Neural cell (in vitro differentiated cells): ENCODE results near the gene PTPRD. TPM values are rescaled to one million over a fixed set of nuclear protein-coding genes. Genes with fewer than 3 reads are reported as not detected.

ENCODE experiments used
- H2AFZ ChIP-seq: fragments of 200-600, 300-800 bp; sonication (generic), shearing (Covaris generic); 2 replicates; pipeline ENCODE4 v1.6.0; 2014; ENCODE audit warnings: low read depth, mild to moderate bottlenecking, antibody characterized with exemption, low read length, moderate library complexity
- H3F3A ChIP-seq: fragments of 200-600 bp; shearing (Covaris generic); 2 replicates; pipeline ENCODE4 v1.6.1; 2016; ENCODE audit warnings: mild to moderate bottlenecking, moderate library complexity, mixed read lengths, antibody characterized with exemption, low read length; ENCODE audit not compliant: insufficient read depth, poor library complexity, severe bottlenecking
- H3K27ac ChIP-seq: fragments of 200-600, 300-800 bp; sonication (generic), shearing (Covaris generic); 2 replicates; pipeline ENCODE4 v1.5.1; 2014; ENCODE audit warnings: mild to moderate bottlenecking, low read length, moderate library complexity
- H3K27me3 ChIP-seq: fragments of 300-800, 200-600 bp; sonication (generic), shearing (Covaris generic); 2 replicates; pipeline ENCODE4 v1.6.0; 2014; ENCODE audit warnings: mild to moderate bottlenecking, low read depth, low read length, moderate library complexity; ENCODE audit not compliant: insufficient read depth
- H3K36me3 ChIP-seq: fragments of 300-800, 200-600 bp; sonication (generic), shearing (Covaris generic); 2 replicates; pipeline ENCODE4 v1.5.1; 2014; ENCODE audit warnings: mild to moderate bottlenecking, antibody characterized with exemption, low read length, moderate library complexity; ENCODE audit not compliant: insufficient read depth
- H3K4me2 ChIP-seq: fragments of 300-800, 200-600 bp; sonication (generic), shearing (Covaris generic); 2 replicates; pipeline ENCODE4 v1.6.0; 2014; ENCODE audit warnings: mild to moderate bottlenecking, low read length
- H3K4me3 ChIP-seq: fragments of 300-800, 200-600 bp; sonication (generic), shearing (Covaris generic); 2 replicates; pipeline ENCODE4 v1.5.1; 2014; ENCODE audit warnings: mild to moderate bottlenecking, low read length, moderate library complexity
- H3K79me2 ChIP-seq: fragments of 200-600 bp; shearing (Covaris generic); replicated peaks from 2 replicates; pipeline ENCODE4 v1.6.0; 2014; ENCODE audit warnings: mild to moderate bottlenecking, low read length, moderate library complexity; ENCODE audit not compliant: insufficient read depth
- H3K9ac ChIP-seq: fragments of 300-800, 200-600 bp; sonication (generic), shearing (Covaris generic); 2 replicates; pipeline ENCODE4 v1.6.1; 2016; ENCODE audit warnings: mild to moderate bottlenecking, low read length, mixed read lengths
- H3K9me2 ChIP-seq: fragments of 200-600 bp; shearing (Covaris generic); 2 replicates; pipeline ENCODE4 v1.6.1; 2016; ENCODE audit warnings: mild to moderate bottlenecking, low read length, mixed read lengths; ENCODE audit not compliant: insufficient read depth
- H3K9me3 ChIP-seq: fragments of 200-600, 300-800 bp; sonication (generic), shearing (Covaris generic); 2 replicates; pipeline ENCODE4 v1.6.1; 2016; ENCODE audit warnings: mild to moderate bottlenecking, mixed run types, low read length, moderate library complexity, mixed read lengths
- H4K20me1 ChIP-seq: fragments of 200-600 bp; shearing (Covaris generic); 2 replicates; pipeline ENCODE4 v1.6.1; 2016; ENCODE audit warnings: mild to moderate bottlenecking, mixed run types; ENCODE audit not compliant: insufficient read depth
- CTCF ChIP-seq: fragments of 450-650 bp; IDR thresholded peaks from 2 replicates; pipeline ENCODE4 v1.5.1; 2014; ENCODE audit warnings: antibody characterized with exemption, mild to moderate bottlenecking, moderate library complexity; ENCODE audit not compliant: poor library complexity, severe bottlenecking
- EP300 ChIP-seq: fragments of 450-650 bp; conservative IDR thresholded peaks from 2 replicates; pipeline ENCODE4 v1.6.1; 2014; ENCODE audit warnings: antibody characterized with exemption, mild to moderate bottlenecking, moderate library complexity; ENCODE audit not compliant: poor library complexity, severe bottlenecking
- EZH2 ChIP-seq: fragments of 200-600, 300-800 bp; shearing (Covaris generic), sonication (generic); IDR thresholded peaks from 2 replicates; pipeline ENCODE4 v1.6.1; 2014; ENCODE audit warnings: antibody characterized with exemption, low read length, borderline replicate concordance, mild to moderate bottlenecking; ENCODE audit not compliant: insufficient read depth, poor library complexity, severe bottlenecking
- MXI1 ChIP-seq: fragments of 450-650 bp; conservative IDR thresholded peaks from 2 replicates; pipeline ENCODE4 v1.6.1; 2014; ENCODE audit warnings: antibody characterized with exemption, mild to moderate bottlenecking; ENCODE audit not compliant: poor library complexity, severe bottlenecking
- POLR2AphosphoS5 ChIP-seq: IDR thresholded peaks from 2 replicates; pipeline ENCODE4 v1.6.1; 2012
- RAD21 ChIP-seq: fragments of 450-650 bp; conservative IDR thresholded peaks from 2 replicates; pipeline ENCODE4 v1.6.1; 2014; ENCODE audit warnings: antibody characterized with exemption, mild to moderate bottlenecking, moderate library complexity
- REST ChIP-seq: IDR thresholded peaks from 2 replicates; pipeline ENCODE4 v1.6.1; 2012; ENCODE audit warnings: borderline replicate concordance
- SMC3 ChIP-seq: fragments of 450-650 bp; conservative IDR thresholded peaks from 2 replicates; pipeline ENCODE4 v1.6.1; 2014; ENCODE audit warnings: antibody characterized with exemption, mild to moderate bottlenecking, moderate library complexity; ENCODE audit not compliant: poor library complexity
- TAF1 ChIP-seq: IDR thresholded peaks from 2 replicates; pipeline ENCODE4 v1.6.1; 2012; ENCODE audit warnings: low read depth
- polyA plus RNA-seq: library from polyadenylated mRNA; depleted of rRNA; stranded (reverse); fragments of >200 nt; gene quantifications from 2 replicates; pipeline ENCODE4 v1.2.3, GENCODE V29; 2014

PTPRD gene
- polyA plus RNA-seq, 1 donor from 2014 or later: 143 TPM

- no peaks in the 10 kb centered on the region for H3K36me3 ChIP-seq
- no peaks in the 10 kb centered on the region for H4K20me1 ChIP-seq
- H3K79me2 ChIP-seq: no peaks in the 10 kb centered on the region
- H3K4me2 ChIP-seq: no peak overlapping the region
- no peaks in the 10 kb centered on the region for H3F3A ChIP-seq
- TF ChIP-seq CTCF: no peak
- no peak for TF ChIP-seq EZH2
- TF ChIP-seq REST: no peak
- TF ChIP-seq EP300: no peak
- TF ChIP-seq POLR2AphosphoS5: no peak
- no peak for TF ChIP-seq SMC3
- H3K4me3 ChIP-seq: no peak overlapping the region
- no peaks in the 10 kb centered on the region for H3K27me3 ChIP-seq
- no peaks in the 10 kb centered on the region for H3K9me2 ChIP-seq
- no peak overlapping the region for H3K9ac ChIP-seq
- no peak overlapping the region for H3K27ac ChIP-seq
- no peak overlapping the region for H2AFZ ChIP-seq
- no peaks in the 10 kb centered on the region for H3K9me3 ChIP-seq
Observed at GRCh38 chr9:9124616-9125015, 1488.2 kb downstream of the PTPRD start.

GRCh38 chr9:9122230-9122875, 1490.4 kb downstream of the PTPRD start:
- H2AFZ ChIP-seq: no peak overlapping the region
- H3K4me3 ChIP-seq: no peak overlapping the region
- H3K9ac ChIP-seq: no peak overlapping the region
- H3K27ac ChIP-seq: no peak overlapping the region
- no peaks in the 10 kb centered on the region for H3K27me3 ChIP-seq
- H3K79me2 ChIP-seq: no peaks in the 10 kb centered on the region
- H3K36me3 ChIP-seq: no peaks in the 10 kb centered on the region
- no peak for TF ChIP-seq REST
- TF ChIP-seq EZH2: no peak
- TF ChIP-seq RAD21: no peak
- TF ChIP-seq EP300: no peak
- TF ChIP-seq SMC3: no peak
- no peak for TF ChIP-seq CTCF
- no peak for TF ChIP-seq TAF1
- TF ChIP-seq MXI1: no peak
- no peak for TF ChIP-seq POLR2AphosphoS5
- no peaks in the 10 kb centered on the region for H3K9me3 ChIP-seq
- no peaks in the 10 kb centered on the region for H3K9me2 ChIP-seq
- H4K20me1 ChIP-seq: no peaks in the 10 kb centered on the region
- H3K4me2 ChIP-seq: no peak overlapping the region
- H3F3A ChIP-seq: no peaks in the 10 kb centered on the region
